HG02870 (cell line): ENCODE results near the gene CHN1.

Experiments used
- ATAC-seq: cut with Tn5 transposase; IDR thresholded peaks from one replicate; pipeline ENCODE4 v1.9.1; 2021; ENCODE audit warnings: mild to moderate bottlenecking, moderate library complexity; ENCODE audit not compliant: unreplicated experiment

CHN1 gene

DNA sequence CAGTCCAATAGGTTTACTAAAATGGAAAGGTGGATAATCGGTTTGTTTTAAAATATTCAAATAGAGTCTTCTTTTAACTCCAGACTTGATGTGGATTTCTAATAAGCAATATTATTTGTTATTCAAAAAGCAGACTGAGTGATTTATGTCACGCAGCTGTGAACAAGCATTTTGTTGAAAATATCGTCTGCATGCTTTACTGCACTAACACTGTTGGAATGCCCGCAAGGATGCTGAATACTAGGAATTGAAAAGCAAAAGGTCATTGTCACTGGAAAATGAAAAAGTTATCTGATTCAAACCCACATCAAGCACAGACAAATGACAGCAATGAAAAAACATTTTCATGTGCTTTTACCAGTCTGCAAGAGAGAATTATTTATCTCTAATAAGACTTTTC lies 31.1 kb downstream of the CHN1 start:
- ATAC-seq = no peak

DNA sequence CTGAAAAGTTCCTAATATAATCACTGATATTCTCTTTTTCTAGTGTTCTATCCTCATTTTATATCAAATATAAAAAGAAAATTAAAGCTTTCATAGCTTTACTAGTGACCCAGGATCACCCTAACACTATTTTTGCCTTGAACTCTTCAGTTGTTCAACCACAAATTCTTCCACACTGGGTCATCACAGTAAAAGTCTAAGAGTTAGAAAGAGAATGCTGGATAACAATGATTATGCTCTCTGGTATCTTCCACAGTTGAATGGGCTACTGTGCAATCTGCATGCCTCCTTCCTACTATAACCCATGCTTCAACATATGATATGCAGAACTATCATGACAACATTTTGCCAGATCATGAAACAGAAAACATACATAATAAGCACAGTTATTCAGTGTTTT lies 32.3 kb downstream of the CHN1 start:
- ATAC-seq = no peak

DNA sequence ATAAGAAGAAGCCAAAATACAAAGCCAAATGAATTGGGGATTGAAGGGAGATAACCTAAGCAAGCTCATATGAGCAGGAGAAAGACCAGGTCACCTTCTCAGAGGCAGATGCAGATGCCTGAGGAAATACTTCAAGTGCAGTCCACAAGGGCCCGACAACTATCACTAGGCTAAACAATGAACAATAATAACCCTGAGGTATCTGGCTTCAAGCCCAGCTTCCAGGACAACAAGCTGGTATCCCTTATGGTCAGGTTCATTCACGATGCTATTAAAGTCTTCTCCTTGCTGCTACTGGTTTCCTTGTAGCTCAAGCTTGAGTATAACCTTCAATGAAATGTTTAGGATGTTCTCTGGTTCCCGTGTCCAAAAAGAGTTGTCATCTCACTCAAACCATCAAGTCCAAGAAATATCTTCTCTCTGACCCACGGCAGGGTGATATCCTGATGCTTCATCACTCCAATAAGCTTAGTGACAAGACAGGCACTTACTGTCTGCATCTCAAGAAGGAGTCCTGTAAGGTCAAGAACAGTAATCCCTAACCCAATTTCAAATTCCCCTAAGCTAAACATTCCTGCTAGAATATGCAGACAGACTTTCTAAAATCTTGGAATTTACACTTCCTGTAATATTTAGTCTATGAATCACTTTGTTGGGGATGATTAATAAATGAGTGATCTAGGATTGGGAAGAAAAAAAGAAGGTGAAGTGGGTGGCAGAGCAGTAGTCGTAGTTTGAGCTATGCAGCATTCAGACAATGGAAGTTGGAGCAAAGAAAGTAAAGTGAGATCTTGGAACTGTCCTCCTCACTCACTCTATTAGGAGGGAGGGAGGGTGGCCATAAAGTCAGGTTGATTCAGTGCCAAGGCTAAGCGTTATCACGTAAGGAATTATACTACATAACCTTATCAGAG lies 33.1 kb downstream of the CHN1 start:
- ATAC-seq = no peak

DNA sequence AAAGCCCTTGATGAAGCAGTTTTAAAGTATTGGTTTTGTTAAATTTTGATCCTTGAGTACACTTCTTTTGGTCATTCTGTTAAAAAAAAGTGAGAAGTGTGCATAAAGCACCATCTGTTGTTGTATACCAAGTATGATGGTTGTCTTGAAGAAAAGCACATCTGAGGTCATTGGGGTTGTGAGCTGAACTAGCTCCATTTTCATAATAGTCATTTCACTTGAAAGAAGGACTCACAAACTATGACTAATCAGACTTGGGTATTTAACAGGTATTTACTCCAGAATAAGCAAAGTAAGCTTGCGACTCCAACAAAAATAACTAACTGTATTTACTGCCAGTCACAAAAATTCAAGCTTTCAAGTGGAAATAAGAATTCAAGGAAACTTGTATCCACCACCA lies 35.1 kb downstream of the CHN1 start:
- no peak for ATAC-seq

DNA sequence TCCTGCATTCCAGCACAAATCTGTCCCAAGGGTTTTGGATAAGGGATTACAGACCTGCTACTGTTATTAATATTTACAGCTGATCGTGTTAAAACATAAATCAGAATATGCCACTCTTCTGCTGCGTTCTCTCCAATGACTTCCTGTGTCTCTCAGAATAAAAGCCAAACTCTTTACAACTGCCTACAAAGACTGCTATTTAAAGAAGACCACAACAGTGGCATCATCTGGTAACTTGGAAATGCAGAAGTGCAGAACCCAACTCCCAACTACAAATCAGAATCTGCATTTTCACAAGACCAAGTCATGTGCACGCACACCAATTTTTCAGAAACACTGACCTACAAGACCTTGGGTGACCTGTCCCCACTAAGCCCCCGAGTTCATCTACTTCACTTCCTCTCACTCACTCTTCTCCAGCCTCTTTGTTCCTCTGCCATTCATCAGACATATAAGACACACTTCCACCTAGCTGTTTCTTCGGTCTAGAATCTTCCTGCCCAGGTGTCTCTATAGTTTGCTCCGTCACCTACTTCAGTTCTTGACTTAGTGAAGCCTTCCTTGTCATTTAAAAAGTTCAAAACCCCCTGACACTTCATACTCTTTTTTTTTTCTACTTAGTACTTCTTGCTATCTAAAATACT lies 36.0 kb downstream of the CHN1 start:
- no peak for ATAC-seq

DNA sequence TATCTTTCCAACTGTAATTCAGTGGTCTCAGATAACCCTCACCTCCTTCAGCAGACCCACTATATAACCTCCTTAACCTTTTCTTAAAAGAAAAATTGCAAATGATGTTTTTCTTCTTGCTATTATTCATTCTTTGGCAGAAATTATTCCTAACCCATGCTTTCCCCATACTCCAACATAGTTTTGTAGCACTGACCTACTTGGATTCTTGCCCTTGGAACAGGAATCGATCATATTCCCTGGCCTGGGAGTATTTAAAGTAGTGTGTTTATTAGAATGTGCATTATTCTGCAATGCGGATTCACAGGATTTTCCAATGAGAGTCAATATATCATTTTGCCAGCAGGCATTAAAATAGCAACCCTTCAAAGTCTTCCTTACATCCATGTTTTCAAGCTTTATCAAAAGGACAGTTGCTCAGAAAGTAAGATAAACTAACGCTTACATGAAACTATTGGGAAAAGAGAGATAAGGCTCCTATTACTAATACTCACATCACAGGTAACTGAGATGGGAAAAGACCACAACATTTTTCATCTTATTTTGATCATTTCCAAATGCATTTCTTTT lies 37.4 kb downstream of the CHN1 start:
- no peak for ATAC-seq

DNA sequence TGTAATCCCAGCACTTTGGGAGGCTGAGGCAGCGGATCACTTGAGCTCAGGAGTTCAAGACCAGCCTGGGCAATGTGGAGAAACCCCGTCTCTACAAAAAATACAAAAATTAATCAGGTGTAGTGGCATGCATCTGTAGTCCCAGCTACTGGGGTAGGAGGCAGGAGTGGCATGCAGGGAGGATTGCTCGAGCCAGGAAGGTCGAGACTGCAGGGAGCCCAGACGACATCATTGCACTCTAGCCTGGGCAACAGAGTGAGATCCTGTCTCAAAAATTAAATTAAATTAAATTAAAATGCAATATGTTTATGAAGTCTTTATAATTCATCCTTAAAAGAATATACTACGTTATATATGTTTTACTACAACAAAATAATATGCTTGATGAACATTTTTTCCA lies 38.1 kb downstream of the CHN1 start:
- ATAC-seq = no peak

DNA sequence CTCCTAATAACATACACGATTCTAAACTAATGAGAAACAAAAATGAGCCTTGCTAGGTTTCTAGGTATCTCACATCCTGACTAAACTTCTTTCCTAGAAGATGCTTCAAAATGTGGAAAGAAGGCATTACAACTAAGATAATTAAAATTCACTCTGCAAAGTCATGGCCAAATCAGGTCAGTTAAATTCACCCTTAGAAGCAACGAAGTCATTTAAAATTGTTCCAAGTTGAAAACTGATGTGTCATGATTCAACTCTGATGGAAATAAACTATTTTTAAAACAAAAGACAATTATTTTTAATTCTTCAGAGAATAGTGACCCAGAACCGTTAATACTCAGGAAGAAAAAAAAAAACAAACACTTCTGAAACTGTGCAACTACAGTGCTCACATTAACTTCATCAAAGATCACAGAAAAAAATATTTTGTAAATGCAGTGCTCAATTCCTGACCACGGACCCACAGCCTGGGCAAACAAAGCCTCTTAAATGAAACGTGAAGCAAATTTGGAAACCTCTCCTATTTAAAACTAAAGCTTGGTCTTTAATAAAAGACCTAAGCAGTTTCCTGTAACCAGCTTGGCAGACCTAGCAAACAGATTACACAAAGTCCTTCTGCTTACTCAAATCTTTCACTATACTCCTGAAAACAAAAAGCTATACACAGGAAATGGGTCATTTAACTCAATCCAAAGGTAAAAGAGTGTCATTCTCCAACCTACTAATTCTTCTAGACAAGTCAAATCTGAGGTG lies 39.0 kb downstream of the CHN1 start:
- no peak for ATAC-seq

DNA sequence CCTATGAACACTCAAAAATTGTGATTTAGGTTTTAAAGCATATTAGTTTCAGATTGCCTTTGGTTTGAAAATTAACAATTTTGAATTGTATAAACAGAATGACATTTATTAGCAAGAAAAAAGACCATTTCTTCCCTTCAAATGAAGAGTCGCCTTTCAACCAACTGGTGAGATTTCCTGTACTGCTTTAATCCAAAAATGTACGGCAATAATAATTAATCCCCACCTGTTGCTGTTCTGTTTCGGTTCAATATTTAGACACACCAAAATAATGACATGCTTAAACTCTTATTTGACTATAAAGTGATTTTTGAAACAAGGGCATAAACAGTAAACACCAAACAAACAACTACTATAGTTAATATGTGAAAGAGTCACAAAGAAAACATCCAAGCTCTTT lies 39.6 kb downstream of the CHN1 start:
- no peak for ATAC-seq

DNA sequence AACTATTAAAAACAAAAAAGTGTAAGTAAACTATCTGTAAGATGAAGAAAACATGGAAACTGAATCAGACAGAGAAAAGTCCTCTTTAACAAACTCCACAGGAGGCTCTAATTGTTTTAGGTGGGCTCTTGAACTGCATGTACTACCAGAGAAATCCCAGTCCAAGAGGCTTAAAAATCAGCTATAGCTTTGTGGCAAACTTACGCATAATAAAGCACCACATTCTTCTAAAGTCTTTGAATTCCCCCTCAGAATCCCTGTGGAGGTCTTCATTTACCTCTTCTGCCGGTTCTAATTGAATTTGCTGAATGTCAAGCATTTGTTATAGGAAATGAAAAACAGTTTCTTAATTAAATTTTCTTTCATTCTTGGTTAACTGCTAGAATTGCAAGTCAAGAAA lies 40.8 kb downstream of the CHN1 start:
- ATAC-seq = no peak

DNA sequence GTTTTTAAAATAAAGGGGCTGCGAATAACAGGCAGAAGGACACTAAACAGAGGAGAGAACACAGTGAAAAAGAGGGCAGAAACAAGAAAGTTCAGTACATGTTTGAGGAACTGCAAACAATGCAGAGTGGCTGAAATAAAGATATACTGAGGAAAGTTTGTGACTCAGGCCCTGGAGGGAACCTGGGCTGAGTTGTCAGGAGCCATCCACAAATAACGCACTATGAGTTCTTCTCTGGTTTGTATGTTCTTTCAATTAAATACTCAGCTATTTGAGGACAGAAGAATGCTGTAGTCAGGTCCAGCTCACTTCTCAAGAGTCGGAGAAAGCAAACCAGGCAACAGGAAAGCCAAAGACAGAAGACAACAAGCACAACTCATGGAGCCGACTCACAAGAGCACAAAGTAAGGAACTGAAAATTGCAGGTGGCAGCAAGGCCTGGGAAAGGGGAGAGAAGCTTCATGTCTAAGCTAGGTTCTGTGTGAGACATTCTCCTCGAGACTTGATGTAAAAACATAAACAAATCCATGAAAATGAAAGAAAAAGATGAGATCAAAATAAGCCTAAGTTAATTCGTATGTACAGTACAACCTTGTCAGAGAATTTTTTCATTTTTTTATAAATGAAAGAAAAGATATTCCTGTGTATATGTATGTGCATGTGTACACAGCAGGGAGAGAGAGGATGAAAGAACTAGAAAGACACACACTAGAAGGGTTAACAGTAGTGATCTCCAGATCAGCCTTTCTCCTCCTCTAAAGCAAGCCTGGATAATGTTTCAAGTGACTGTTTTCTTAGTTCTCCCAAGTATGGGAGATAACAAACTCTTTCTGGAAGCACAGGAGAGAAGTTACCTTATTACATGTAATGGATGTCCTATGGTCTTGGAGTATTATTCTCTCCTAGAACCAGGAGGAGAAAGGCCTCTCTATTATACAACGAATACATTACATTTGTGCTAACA lies 41.5 kb downstream of the CHN1 start:
- no peak for ATAC-seq

DNA sequence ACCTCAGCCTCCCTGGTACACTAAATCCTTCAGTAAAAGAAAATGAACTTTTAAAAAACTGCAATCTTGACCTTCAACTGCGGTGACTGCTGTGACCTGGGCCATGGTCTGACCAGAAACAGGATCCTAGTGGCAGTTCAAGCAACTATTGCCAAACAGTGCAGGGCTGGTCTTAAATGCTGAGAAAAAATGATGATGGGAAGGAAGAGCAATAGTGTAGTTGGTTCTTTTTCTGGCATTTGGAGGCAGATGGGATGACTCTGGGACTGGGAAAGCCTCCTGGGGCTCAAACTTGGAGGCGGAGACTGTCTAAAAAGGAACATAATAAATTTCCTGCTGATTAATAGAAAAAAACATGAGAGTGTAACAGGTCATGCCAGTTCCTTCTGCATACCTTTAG lies 45.4 kb downstream of the CHN1 start:
- no peak for ATAC-seq

DNA sequence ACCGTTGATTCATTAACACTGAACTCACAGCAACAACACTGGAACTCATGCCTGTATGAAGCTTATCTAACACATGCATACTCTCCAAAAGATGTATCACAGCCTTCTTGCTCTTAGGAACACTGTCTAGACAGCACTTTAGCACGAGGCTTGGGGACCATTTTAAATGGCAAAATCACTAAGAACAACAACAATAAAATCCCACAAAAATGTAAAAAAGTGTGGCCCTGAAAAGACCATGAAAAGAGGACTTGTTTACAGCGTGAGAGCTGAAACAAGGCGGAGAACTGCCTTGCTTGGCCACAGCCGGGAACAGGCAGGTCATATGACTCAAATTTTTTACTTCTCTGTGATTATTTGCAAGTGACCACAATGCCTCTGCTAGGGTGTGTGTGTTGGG lies 48.1 kb downstream of the CHN1 start:
- ATAC-seq = no peak

DNA sequence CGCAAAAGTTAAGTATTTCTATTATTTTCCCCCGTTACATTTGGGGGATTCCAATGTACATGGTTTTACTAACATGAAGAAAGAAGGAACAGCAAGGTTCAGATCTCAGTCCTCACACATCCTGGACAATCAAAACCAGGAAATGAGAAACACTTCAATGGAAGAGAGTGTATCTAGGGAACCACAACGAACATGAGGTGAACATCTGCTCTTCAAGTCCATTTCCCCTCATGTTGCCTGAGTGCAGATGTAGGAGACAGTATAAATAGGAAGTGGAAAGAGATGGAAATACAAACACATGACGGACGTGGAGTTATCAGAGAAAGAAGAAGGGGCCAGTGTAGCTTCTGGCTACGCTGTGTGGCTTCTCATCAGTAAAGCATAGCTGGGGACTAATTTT lies 52.6 kb downstream of the CHN1 start:
- no peak for ATAC-seq

DNA sequence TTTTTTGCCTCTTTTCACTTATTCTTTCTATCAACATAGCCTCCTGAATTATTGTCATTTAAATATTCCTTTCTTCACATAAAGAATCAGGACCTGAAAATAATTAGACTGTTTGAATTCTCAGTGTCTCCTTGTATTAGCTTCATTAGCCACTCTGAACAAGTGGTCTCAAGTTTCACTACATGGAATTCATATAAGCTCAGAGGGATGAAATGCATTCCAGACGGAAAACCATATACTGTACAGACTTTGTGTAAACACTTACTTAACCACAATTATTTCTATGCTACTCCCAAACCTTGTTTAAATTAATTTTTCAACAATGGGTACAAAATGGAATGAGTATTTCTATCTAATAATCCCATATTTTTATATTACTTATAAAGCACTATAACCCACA lies 53.4 kb downstream of the CHN1 start:
- ATAC-seq = no peak

DNA sequence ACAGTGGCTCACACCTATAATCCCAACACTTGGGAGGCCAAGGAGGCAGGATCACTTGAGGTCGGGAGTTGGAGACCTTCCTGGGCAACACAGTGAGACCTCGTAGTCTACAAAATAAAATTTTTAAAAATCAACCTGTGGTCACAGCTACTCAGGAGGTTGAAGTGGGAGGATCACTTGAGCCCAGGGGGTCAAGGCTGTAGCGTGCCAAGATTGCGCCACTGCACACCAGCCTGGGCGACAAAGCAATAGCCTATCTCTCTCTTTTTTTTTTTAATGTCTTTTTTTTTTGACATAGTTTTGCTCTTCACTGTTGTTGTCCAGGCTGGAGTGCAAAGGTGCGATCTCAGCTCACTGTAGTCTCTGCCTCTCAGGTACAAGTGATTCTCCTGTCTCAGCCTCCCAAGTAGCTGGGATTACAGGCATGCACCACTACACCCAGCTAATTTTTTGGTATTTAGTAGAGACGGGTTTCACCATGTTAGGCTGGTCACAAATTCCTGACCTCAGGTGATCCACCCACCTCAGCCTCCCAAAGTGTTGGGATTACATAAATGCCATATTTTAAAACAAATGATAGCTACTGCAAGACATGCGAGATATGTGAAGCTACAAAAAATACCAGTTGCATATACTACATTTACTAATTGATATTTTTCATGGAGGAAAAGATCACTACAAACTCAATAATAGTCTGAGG lies 55.0 kb downstream of the CHN1 start:
- ATAC-seq = no peak

DNA sequence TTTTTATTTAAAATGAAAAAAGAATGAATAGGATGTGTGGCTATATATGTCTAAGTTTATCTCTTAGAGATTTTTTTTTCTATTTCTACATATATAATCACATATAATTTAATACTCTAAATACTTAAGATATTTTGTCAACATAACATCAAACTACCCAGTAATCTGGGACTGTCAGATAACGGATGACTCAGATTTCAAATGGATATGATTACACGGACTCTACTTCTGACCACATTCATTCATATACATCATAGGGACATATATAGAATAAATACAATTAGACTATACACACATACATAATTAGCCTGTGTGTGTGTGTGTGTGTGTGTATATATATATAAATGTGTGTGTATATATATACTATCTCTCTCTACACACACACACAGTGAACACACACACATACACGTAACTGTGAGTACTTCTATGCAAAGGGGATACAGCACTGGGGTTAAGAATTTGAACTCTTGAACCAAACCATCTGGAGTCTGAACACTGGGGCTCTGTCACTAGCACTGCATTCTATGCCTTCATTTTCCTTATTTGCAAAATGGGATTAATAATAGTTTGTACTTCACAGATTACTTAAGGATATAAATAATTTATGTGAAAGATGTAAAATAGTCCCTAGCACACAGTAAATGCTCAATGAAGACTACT lies 59.5 kb downstream of the CHN1 start:
- ATAC-seq = no peak

DNA sequence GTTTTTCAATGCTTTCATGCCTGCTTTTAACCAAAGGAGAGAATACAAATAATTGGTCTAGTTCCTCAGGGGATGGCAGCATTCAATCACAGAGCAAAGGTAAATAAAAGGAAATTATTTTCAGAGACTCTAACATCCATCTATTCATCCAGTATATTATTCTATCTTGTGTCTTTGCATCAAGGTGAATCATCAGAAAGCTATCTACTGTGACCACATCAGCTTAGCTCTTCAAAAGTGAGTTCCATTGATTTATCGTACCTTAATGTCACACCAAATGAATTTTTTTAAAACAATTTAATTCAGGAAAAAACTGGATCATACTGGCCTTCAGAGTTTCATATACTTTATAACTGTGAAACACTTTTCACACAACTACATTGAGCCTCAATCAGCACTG lies 66.1 kb downstream of the CHN1 start:
- no peak for ATAC-seq

DNA sequence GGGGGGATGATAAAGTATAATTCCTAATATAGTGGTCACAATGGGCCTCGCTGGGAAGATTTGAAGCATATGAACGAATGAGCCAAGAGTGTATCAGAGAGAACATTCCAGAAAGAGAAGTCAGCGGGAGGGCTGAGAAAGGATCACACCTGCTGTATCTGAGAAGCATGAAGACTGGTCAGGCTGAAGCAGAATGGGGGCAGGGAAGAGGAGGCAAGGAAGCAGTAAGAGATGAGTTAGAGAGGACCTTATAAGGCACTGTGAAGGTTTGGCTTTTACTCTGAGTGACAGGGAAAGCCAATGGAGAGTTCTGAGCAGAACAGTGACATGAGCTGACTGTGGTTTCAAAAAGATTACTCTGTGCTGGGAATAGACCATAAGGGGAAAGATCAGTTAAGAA lies 73.5 kb downstream of the CHN1 start:
- ATAC-seq = no peak
